HG03521 (cell line): Measurements from ENCODE around the gene ABLIM3.

Source experiments
- ATAC-seq: cut with Tn5 transposase; IDR thresholded peaks from one replicate; pipeline ENCODE4 v1.9.1; 2021; ENCODE audit warnings: mild to moderate bottlenecking, moderate library complexity; ENCODE audit not compliant: unreplicated experiment

Gene ABLIM3

DNA sequence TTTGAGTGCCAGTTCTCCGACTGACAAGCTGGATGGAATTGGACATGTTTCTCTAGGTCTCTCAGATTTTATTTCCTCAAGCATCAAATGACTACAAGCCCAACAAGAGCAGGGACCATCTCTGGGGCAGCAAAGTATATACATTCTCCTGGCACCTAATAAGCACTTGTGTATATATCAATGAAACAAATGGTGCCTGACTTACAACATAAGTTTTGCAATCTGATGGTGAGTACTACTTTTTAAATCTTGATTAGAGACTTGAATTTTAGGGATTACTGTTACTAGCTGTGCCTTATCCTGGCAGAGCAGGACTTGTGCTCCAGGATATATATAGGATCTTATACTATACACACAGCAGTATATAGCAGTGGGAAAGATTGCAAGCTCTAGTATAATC, 8.8 kb upstream of the ABLIM3 start:
- ATAC-seq = no peak

DNA sequence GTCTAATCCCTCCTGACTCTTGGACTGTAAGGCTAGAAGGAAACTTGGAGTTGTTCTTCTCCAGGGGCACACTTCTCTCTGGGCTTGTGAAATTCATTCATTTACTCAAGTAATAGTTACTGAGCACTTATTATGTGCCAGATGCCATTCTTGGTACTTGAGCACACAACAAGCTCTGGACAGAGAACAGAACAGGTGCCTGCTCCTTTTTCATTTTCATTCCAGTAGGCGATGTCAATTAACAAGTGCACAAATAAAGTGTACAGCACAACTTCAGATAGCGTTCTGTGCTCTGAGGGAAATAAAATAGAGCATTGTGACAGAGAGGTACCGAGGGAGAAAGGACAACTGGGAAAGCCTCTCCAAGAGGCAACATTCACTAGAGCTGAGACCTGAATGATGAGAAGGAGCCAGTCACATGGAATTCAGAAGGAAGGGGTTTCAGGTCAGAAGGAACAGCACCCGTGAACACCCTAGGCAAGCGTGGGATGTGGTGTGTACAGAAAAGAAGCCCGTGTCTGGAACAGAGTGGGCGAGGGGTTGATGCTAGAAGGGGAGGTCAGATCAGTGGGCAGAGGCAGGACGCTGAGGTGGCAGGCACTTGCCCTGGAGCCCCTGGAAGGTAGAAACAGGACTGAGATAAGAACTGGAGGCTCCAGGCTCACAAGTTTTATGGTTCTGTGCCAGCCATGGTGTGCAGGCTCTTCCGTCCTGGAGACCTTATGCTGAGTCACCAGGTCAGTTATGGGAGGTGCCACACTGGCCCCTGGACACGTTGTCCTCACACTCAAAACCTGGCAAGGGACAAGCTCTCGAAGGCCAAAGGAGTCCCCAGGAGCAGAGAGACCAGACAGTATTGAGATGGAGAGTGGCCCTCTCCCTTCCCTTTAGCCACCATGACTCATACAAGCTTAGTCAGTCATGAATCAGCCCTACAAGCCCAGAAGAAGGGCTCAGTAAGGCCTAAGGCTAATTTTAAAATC, 7.2 kb upstream of the ABLIM3 start:
- no peak for ATAC-seq

- no peak for ATAC-seq
Measured at GRCh38 chr5:149134778-149135500, 6.4 kb upstream of the ABLIM3 start.

- no peak for ATAC-seq
Measured at GRCh38 chr5:149135536-149136201, 5.6 kb upstream of the ABLIM3 start.

DNA sequence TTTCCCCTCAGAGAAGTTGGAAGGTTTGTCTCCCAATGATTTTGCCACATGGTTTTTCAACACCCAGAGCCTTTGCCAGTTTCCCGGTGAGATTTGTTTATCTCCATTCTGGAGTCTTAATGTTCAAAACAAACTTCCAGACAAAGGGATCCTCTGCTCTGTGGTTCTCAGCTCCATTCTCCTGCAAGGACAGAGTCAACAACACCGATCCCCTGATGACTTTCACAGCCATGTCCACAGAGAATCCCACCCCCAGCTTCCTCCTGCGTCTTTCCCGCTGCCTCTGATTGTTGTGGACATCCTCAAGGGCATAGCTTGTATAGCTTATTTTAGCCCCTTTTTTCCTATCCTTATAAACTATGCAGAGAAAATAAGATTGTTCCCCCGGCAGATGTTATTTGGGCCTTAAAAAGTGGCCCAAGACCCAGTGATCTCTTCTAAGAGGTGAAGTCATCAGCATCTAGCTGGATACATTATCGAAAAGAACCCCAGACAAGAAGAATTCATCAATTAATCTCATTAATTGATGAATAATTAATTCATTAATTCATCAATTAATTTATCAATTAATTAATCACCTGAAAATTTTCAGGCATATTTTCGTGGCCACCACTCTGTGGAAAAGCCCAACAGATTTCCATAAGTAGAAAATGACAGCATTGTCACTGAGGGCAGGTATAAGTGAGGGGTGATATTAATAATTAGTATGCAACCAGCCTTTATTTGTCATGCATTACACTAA, 2.9 kb upstream of the ABLIM3 start:
- ATAC-seq = no peak

DNA sequence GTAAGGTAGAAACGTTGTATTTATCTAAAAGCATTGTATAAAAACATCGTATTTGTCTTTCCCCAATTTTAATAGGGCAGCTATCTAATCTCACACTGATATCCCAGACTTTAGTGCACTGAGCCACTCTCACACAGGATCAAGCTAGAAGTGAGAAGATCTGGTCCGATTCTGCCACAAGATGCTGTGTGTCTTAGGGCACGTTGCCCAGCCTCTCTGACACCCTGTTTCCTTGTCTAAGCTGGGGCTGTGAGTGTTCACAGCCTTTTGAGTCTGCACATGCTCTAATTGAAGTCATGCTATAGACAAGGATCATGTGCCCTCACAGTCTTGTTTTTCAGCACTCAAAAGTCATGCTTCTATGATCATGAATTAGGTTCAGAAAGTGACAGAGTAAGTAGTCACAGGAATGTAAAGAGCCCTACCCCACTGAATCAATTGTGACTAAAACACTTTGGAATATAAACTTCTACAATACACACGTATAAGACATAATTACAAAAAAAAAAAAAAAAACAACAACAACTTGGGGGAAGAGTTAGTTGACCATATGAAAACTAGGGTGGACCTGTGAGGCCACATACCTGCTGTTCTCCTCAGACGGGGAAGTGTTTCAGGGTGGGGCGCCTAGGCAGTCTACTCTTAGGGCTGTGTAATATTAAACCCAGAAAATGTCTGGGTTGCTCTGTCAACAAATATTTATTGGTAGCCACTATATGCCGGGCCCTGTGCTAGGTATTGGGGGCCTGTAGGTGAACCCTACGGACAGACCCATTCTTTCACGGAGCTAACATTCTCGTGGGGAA, 893 bp upstream of the ABLIM3 start:
- no peak for ATAC-seq

DNA sequence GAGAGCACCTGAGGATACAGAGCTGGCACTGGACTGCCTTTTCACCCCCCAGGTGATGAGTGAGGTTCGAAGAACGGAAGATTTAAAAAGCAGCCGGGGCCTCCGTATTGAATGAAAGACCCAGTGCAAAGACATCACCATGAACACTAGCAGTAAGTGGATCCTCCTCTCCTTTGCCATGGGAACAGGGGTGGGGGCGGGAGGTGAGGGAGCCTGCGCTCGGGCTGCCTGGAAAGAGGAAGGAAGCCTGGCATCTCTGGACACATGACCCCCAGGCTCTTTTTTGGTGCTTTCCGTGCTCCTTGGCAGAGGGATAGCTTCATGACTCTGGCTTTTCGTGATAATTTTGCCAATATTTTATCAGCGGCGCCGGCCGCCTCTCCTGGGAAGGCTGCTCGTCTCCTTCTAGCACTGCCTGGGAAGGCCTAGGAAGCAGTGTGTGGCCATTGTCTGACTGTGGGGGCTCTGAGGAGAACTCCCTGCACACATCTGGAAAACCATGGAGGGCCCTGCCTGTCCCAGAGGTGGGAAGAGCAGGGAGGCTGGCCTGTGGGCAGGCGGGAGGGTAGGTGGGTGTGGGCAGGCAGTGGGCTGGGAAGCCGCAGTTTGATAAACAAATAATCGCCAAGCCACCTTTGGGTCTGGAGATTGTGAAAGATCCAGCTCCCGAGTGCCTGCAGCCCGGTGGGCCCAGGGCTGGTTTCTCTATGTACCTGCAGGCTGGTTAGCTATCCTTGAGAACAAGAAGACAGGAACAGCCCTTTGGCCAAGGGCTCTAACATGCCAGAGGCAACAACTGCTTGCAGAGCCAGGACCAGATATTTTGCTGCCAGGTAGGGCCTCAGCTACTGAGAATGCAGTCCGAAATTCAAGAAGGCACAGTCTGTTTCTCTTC, 911 bp downstream of the ABLIM3 start:
- no peak for ATAC-seq

DNA sequence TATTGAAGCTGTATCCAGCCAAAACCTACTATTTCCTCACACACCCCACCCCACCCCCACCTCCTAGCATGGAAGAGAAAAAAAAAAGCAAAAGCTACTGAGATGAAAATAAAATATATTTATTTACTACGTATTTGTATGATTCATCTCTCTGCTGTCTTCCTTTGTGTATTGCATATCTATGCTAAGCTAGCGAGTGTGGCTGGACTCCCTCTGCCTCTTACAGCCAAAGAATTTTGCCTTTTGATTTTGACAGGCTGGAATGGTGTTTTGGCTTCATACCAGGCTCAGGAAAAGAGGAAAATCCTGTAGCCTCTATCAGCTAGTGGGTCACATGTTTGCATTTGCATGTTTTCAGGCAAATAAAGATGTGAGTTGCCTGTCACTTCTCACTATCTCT, 2.2 kb downstream of the ABLIM3 start:
- ATAC-seq = no peak

DNA sequence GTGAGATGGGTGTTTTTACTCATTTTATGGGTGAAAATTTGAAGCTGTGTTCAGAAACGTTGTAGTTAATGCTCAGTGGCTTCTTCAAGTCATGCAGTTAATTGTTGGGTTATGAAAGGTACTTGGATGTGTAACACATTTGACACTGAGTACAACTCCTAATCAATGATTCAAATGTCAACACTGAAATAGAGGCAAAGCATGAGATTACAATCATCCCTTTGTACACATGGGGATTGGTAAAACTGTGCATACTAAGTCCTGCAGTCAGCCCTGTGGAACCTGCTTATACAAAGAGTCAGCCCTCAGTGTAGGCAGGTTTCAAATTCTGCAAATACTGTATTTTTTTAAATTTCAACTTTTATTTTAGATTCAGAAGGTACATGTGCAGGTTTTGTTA, 3.3 kb downstream of the ABLIM3 start:
- ATAC-seq = no peak

DNA sequence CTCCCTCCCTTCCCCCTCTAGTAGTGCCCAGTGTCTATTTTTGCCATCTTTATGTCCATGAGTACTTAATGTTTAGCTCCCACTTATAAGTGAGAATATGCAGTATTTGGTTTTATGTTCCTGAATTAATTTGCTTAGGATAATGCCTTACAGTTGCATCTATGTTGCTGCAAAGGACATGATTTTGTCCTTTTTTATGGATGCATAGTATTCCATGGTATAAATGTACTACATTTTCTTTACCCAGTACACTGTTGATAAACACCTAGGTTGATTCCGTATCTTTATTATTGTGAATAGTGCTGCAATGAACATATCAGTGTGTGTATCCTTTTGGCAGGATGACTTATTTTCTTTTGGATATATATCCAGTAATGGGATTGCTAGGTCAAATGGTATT, 3.8 kb downstream of the ABLIM3 start:
- ATAC-seq = no peak

DNA sequence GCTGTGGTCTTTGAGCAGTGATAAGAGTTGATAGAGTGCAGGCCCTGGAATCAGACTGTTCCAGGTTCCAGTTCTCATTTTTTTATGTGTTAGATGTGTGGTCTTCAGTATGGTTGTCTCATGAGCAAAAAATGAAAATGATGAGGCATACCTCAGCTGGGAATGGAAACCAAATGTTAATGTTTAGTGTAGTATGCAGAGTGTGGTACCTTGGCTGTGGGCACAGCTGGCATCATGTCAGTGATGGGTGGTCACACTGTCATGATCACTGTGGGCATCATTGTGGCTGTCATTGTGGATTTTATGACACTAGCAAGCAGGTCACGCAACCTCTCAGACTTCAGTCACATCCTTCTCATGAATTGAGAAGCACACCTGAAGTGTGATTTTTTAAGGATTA, 6.4 kb downstream of the ABLIM3 start:
- ATAC-seq = no peak

- ATAC-seq = no peak
Measured at GRCh38 chr5:149149942-149150341, 8.6 kb downstream of the ABLIM3 start.

DNA sequence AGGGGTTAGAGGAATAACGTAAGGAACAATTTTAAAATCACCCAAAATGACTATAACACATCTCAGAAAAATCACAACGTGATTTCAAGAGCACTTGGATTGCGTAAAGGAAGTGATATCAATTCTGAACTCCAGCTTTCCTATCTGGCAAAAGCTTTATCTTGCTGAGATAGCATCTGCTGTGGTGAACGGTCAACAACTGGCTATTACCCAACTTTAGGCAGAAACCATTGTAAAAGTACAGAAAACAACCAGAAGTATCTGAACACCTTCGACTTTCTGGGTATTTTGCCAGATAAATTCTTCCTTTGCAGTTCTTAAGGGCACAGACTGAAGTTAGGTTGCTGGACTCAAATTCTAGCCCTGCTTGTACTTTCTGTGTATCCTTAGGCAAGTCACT, 9.2 kb downstream of the ABLIM3 start:
- no peak for ATAC-seq

- ATAC-seq = no peak
Measured at GRCh38 chr5:149151717-149152116, 10.4 kb downstream of the ABLIM3 start.

GRCh38 chr5:149152317-149152746, 11.0 kb downstream of the ABLIM3 start:
- no peak for ATAC-seq

DNA sequence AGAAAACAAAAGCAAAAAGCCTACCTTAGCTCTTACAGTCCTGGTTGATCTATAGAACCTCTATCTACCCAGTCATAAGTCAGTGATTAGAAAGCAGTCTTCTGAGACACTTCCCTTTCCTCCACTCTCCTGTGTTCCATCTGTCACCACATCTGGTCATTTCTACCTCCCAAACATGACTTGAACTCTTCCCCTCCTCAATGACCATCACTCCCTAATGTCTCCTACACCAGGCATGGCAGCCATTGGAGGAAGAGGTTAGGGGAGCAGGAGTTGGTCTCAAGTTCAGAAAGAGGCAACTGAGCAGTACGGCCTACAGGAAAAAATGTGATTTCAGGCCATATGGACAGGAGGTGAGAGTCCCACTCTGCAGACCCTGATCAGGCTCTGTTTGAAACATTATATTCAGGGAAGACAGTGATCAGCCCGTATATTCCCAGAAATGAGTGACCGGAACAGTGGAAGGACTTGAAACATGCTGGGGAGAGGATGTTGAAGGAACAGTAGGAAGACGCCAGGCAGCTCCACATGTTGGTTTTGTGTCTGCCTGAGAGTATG, 12.0 kb downstream of the ABLIM3 start:
- ATAC-seq = no peak

DNA sequence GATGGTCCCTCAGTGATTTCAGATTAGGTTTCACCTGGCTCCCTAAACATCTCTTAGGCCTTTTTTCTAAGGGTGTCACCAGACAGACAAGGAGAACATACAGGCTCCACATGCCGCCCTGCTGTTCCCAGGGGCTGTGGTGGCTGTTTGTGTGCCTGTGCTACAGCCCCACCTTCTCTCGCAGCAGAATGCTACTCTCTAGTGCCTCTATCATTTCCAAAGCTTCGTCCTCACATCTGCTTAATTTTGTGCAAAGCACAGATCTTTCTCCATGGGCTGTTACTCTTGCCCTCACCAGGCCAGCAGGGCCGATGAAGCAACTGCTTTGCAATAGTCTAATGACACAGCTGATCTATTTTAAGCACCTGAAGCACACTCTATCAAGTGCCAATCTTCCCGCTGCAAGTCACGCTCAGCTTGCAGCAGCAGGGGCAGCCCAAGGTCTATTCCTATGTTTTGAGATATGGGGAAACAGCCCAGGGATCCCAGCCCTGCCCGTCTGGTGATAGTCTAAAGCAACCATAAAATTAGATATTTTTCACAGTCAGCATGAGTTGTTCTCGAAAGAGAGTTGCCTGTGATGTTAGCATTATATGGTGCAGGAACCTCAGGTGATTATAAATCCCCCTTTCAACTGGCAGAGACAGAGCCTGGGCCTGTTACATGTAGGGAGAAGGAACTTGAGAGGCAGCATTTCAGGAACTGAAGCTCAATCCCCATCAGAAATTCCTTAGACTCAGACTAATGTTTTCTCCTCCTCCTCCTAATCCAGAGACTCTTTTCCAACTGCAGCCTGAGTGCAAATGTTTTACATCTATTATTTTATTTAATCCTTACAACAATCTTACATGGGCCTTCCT, 12.7 kb downstream of the ABLIM3 start:
- no peak for ATAC-seq

- no peak for ATAC-seq
Measured at GRCh38 chr5:149154650-149155049, 13.4 kb downstream of the ABLIM3 start.
